Measurements from ENCODE around the gene RRN3. TPM values are rescaled to one million over a fixed set of nuclear protein-coding genes. Genes with fewer than 3 reads are reported as not detected.
"Not testable (repeated sequence)": the region's sequence is repeated elsewhere in the genome, so short reads cannot be mapped to it uniquely, and the experiment has no call there.

RRN3 gene
- total and polyA plus RNA-seq, 5 donors from 2014 or later: 21.6 to 31.3 (median 28.0) TPM

GRCh38 chr16:15100372-15100987 is 6.4 kb upstream of the RRN3 start:
- not testable (repeated sequence) for H3K27ac Mint-ChIP-seq; ATAC-seq (ENCODE audit: low read depth in 2 of 2); H3K4me3 ChIP-seq (ENCODE audit: low read depth, low read length); H3K9me3 Mint-ChIP-seq; H3K36me3 ChIP-seq (ENCODE audit: control insufficient read depth, insufficient read depth, low read length); H3K4me3 Mint-ChIP-seq; H3K27ac ChIP-seq (ENCODE audit: insufficient read depth, low read length, poor library complexity, severe bottlenecking); H3K27me3 Mint-ChIP-seq; H3K36me3 Mint-ChIP-seq; H3K4me1 ChIP-seq (ENCODE audit: control insufficient read depth, insufficient read depth, low read length, poor library complexity, severe bottlenecking); H3K4me1 Mint-ChIP-seq; H3K9me3 ChIP-seq (ENCODE audit: control insufficient read depth in 2 of 2, low read length in 2 of 2); H3K27me3 ChIP-seq (ENCODE audit: control insufficient read depth, insufficient read depth, low read length); DNase-seq

- not testable (repeated sequence) for H3K27ac Mint-ChIP-seq; H3K27ac ChIP-seq (ENCODE audit: insufficient read depth, low read length, poor library complexity, severe bottlenecking); H3K27me3 Mint-ChIP-seq; ATAC-seq (ENCODE audit: low read depth in 2 of 2); H3K27me3 ChIP-seq (ENCODE audit: control insufficient read depth, insufficient read depth, low read length); H3K4me3 Mint-ChIP-seq; DNase-seq; H3K9me3 Mint-ChIP-seq; H3K36me3 Mint-ChIP-seq; H3K36me3 ChIP-seq (ENCODE audit: control insufficient read depth, insufficient read depth, low read length); H3K9me3 ChIP-seq (ENCODE audit: control insufficient read depth in 2 of 2, low read length in 2 of 2); H3K4me1 ChIP-seq (ENCODE audit: control insufficient read depth, insufficient read depth, low read length, poor library complexity, severe bottlenecking); H3K4me3 ChIP-seq (ENCODE audit: low read depth, low read length); H3K4me1 Mint-ChIP-seq
Observed at GRCh38 chr16:15099366-15099909, 5.4 kb upstream of the RRN3 start.

- not testable (repeated sequence) for H3K9me3 ChIP-seq (ENCODE audit: control insufficient read depth in 2 of 2, low read length in 2 of 2); DNase-seq; H3K27ac ChIP-seq (ENCODE audit: insufficient read depth, low read length, poor library complexity, severe bottlenecking); H3K9me3 Mint-ChIP-seq; ATAC-seq (ENCODE audit: low read depth in 2 of 2); H3K27me3 Mint-ChIP-seq; H3K4me3 ChIP-seq (ENCODE audit: low read depth, low read length); H3K36me3 ChIP-seq (ENCODE audit: control insufficient read depth, insufficient read depth, low read length); H3K36me3 Mint-ChIP-seq; H3K27ac Mint-ChIP-seq; H3K27me3 ChIP-seq (ENCODE audit: control insufficient read depth, insufficient read depth, low read length)
- H3K4me1 ChIP-seq (ENCODE audit: control insufficient read depth, insufficient read depth, low read length, poor library complexity, severe bottlenecking): peaks cover 14% of the 10 kb centered on the region
- Mint-ChIP-seq H3K4me3 (peak overlapping the region in 3 of 4 donors; percentile 4 to 61 (median 17)), H3K4me1 (peaks cover 8 to 29% (median 16%) of the 10 kb centered on the region in 4 donors)
Observed at GRCh38 chr16:15096583-15096972, 2.5 kb upstream of the RRN3 start.

- H3K36me3 ChIP-seq (ENCODE audit: control insufficient read depth, insufficient read depth, low read length); H3K27me3 Mint-ChIP-seq; H3K9me3 ChIP-seq (ENCODE audit: control insufficient read depth in 2 of 2, low read length in 2 of 2); H3K9me3 Mint-ChIP-seq; H3K27me3 ChIP-seq (ENCODE audit: control insufficient read depth, insufficient read depth, low read length); H3K36me3 Mint-ChIP-seq; ATAC-seq (ENCODE audit: low read depth in 2 of 2); DNase-seq: not testable (repeated sequence)
- H3K4me3 Mint-ChIP-seq: peak overlapping the region; percentile 97 to 98 (median 97)
- Histone ChIP-seq H3K27ac (ENCODE audit: insufficient read depth, low read length, poor library complexity, severe bottlenecking) (peak overlapping the region; percentile 68), H3K4me3 (ENCODE audit: low read depth, low read length) (peak overlapping the region; percentile 90), H3K4me1 (ENCODE audit: control insufficient read depth, insufficient read depth, low read length, poor library complexity, severe bottlenecking) (peaks cover 14% of the 10 kb centered on the region)
- H3K4me1 Mint-ChIP-seq: peaks cover 14 to 40% (median 19%) of the 10 kb centered on the region in 4 donors
- H3K27ac Mint-ChIP-seq: peak overlapping the region; percentile 97 to 99 (median 98)
Observed at GRCh38 chr16:15093571-15093954, 509 bp downstream of the RRN3 start.

- not testable (repeated sequence) for H3K9me3 ChIP-seq (ENCODE audit: control insufficient read depth in 2 of 2, low read length in 2 of 2); ATAC-seq (ENCODE audit: low read depth in 2 of 2); H3K9me3 Mint-ChIP-seq; H3K27ac Mint-ChIP-seq; H3K27me3 Mint-ChIP-seq; H3K4me3 ChIP-seq (ENCODE audit: low read depth, low read length); H3K27ac ChIP-seq (ENCODE audit: insufficient read depth, low read length, poor library complexity, severe bottlenecking); H3K27me3 ChIP-seq (ENCODE audit: control insufficient read depth, insufficient read depth, low read length); DNase-seq
- H3K36me3 Mint-ChIP-seq: peaks cover 14% of the 10 kb centered on the region
- peaks cover 15% of the 10 kb centered on the region for H3K36me3 ChIP-seq (ENCODE audit: control insufficient read depth, insufficient read depth, low read length)
- H3K4me1 ChIP-seq (ENCODE audit: control insufficient read depth, insufficient read depth, low read length, poor library complexity, severe bottlenecking): peaks cover 14% of the 10 kb centered on the region
- H3K4me3 Mint-ChIP-seq: peak overlapping the region in 2 of 4 donors; percentile 61 to 83
- H3K4me1 Mint-ChIP-seq: peaks cover 14 to 51% (median 19%) of the 10 kb centered on the region in 4 donors
Observed at GRCh38 chr16:15090663-15091269, 3.3 kb downstream of the RRN3 start.

- not testable (repeated sequence) for H3K4me3 Mint-ChIP-seq
Observed at GRCh38 chr16:15082788-15083187, 11.3 kb downstream of the RRN3 start.

GRCh38 chr16:15080883-15081282 is 13.2 kb downstream of the RRN3 start:
- DNase-seq; H3K4me3 ChIP-seq (ENCODE audit: low read depth, low read length); ATAC-seq (ENCODE audit: low read depth in 2 of 2); H3K9me3 ChIP-seq (ENCODE audit: control insufficient read depth in 2 of 2, low read length in 2 of 2); H3K27ac ChIP-seq (ENCODE audit: insufficient read depth, low read length, poor library complexity, severe bottlenecking); H3K9me3 Mint-ChIP-seq; H3K27me3 ChIP-seq (ENCODE audit: control insufficient read depth, insufficient read depth, low read length); H3K4me3 Mint-ChIP-seq; H3K27ac Mint-ChIP-seq; H3K4me1 Mint-ChIP-seq; H3K27me3 Mint-ChIP-seq; H3K4me1 ChIP-seq (ENCODE audit: control insufficient read depth, insufficient read depth, low read length, poor library complexity, severe bottlenecking): not testable (repeated sequence)
- peaks cover 22% of the 10 kb centered on the region for H3K36me3 Mint-ChIP-seq
- H3K36me3 ChIP-seq (ENCODE audit: control insufficient read depth, insufficient read depth, low read length): peaks cover 36% of the 10 kb centered on the region

More at GRCh38 chr16:15082788-15083187, 11.3 kb downstream of the RRN3 start:
- not testable (repeated sequence) for H3K4me1 Mint-ChIP-seq; H3K9me3 ChIP-seq (ENCODE audit: control insufficient read depth in 2 of 2, low read length in 2 of 2); H3K9me3 Mint-ChIP-seq; H3K27ac Mint-ChIP-seq; H3K27me3 Mint-ChIP-seq; H3K4me3 ChIP-seq (ENCODE audit: low read depth, low read length); ATAC-seq (ENCODE audit: low read depth in 2 of 2); H3K4me1 ChIP-seq (ENCODE audit: control insufficient read depth, insufficient read depth, low read length, poor library complexity, severe bottlenecking); H3K27ac ChIP-seq (ENCODE audit: insufficient read depth, low read length, poor library complexity, severe bottlenecking); DNase-seq; H3K27me3 ChIP-seq (ENCODE audit: control insufficient read depth, insufficient read depth, low read length)
- H3K36me3 Mint-ChIP-seq: peaks cover 17% of the 10 kb centered on the region
- H3K36me3 ChIP-seq (ENCODE audit: control insufficient read depth, insufficient read depth, low read length): peaks cover 40% of the 10 kb centered on the region

GRCh38 chr16:15076161-15076560 is 17.9 kb downstream of the RRN3 start:
- not testable (repeated sequence) for H3K4me3 ChIP-seq (ENCODE audit: low read depth, low read length); H3K27me3 ChIP-seq (ENCODE audit: control insufficient read depth, insufficient read depth, low read length); H3K4me3 Mint-ChIP-seq; H3K27me3 Mint-ChIP-seq; ATAC-seq (ENCODE audit: low read depth in 2 of 2); H3K9me3 Mint-ChIP-seq; H3K4me1 ChIP-seq (ENCODE audit: control insufficient read depth, insufficient read depth, low read length, poor library complexity, severe bottlenecking); H3K27ac ChIP-seq (ENCODE audit: insufficient read depth, low read length, poor library complexity, severe bottlenecking); H3K9me3 ChIP-seq (ENCODE audit: control insufficient read depth in 2 of 2, low read length in 2 of 2)
- DNase-seq: peak in 1 of 3 donors; percentile 28
- Mint-ChIP-seq H3K36me3 (peaks cover 43% of the 10 kb centered on the region), H3K27ac (peak overlapping the region in 2 of 3 donors; percentile 46 to 60), H3K4me1 (peaks cover 0 to 16% (median 5%) of the 10 kb centered on the region in 4 donors)
- H3K36me3 ChIP-seq (ENCODE audit: control insufficient read depth, insufficient read depth, low read length): peaks cover 47% of the 10 kb centered on the region
